SK-N-SH treated with all-trans-retinoic acid at 6 μM for 48 hours (cell line): ENCODE results near the gene GNAT2.

Experiments used
- ATAC-seq: fragments of 200-7000 bp; cut with Tn5 transposase; 3 replicates; pipeline ENCODE4 v1.9.1; 2020; ENCODE audit warnings: mild to moderate bottlenecking, moderate library complexity
- ARNTL ChIP-seq: fragments of 450-650 bp; formaldehyde crosslinking; IDR thresholded peaks from 2 replicates; pipeline ENCODE4 v1.5.0; 2020; ENCODE audit warnings: low read depth, mild to moderate bottlenecking, moderate library complexity, borderline replicate concordance
- BACH2 ChIP-seq: fragments of 250-450 bp; sonication (Bioruptor Pico); IDR thresholded peaks from 2 replicates; pipeline ENCODE4 v1.9.0; 2021; ENCODE audit warnings: mild to moderate bottlenecking, borderline replicate concordance
- CREB5 ChIP-seq: fragments of 250-450 bp; sonication (Bioruptor Pico); IDR thresholded peaks from 2 replicates; pipeline ENCODE4 v1.5.1; 2020; ENCODE audit warnings: low read depth, mild to moderate bottlenecking, moderate library complexity
- CSDC2 ChIP-seq: fragments of 250-450 bp; sonication (Bioruptor Pico); IDR thresholded peaks from 2 replicates; pipeline ENCODE4 v1.5.0; 2020; ENCODE audit warnings: mild to moderate bottlenecking, moderate library complexity
- CSRNP3 ChIP-seq: fragments of 250-450 bp; sonication (Bioruptor Pico); IDR thresholded peaks from 2 replicates; pipeline ENCODE4 v1.5.1; 2021; ENCODE audit warnings: mild to moderate bottlenecking, moderate library complexity
- ESRRG ChIP-seq: fragments of 250-450 bp; sonication (Bioruptor Pico); IDR thresholded peaks from 2 replicates; pipeline ENCODE4 v1.6.1; 2021; ENCODE audit warnings: mild to moderate bottlenecking
- ISL1 ChIP-seq: fragments of 250-450 bp; sonication (Bioruptor Pico); IDR thresholded peaks from 2 replicates; pipeline ENCODE4 v2.1.2; 2022; ENCODE audit warnings: mild to moderate bottlenecking, moderate library complexity
- OSR1 ChIP-seq: fragments of 250-450 bp; sonication (Bioruptor Pico); IDR thresholded peaks from 2 replicates; pipeline ENCODE4 v1.8.0; 2022; ENCODE audit warnings: moderate library complexity, mild to moderate bottlenecking, inconsistent platforms
- PATZ1 ChIP-seq: fragments of 250-450 bp; sonication (Bioruptor Pico); IDR thresholded peaks from 2 replicates; pipeline ENCODE4 v1.8.0; 2020; ENCODE audit warnings: mild to moderate bottlenecking, moderate library complexity, borderline replicate concordance
- POU6F1 ChIP-seq: fragments of 250-450 bp; sonication (Bioruptor Pico); IDR thresholded peaks from 2 replicates; pipeline ENCODE4 v1.8.0; 2021; ENCODE audit warnings: low read depth, mild to moderate bottlenecking, moderate library complexity, borderline replicate concordance
- PPARA ChIP-seq: fragments of 250-450 bp; sonication (Bioruptor Pico); IDR thresholded peaks from 2 replicates; pipeline ENCODE4 v1.5.0; 2020; ENCODE audit warnings: mild to moderate bottlenecking, borderline replicate concordance
- RARB ChIP-seq: fragments of 250-450 bp; sonication (Bioruptor Pico); IDR thresholded peaks from 2 replicates; pipeline ENCODE4 v1.8.0; 2021; ENCODE audit warnings: mild to moderate bottlenecking, moderate library complexity
- SNAI2 ChIP-seq: fragments of 250-450 bp; sonication (Bioruptor Pico); IDR thresholded peaks from 2 replicates; pipeline ENCODE4 v1.5.0; 2020; ENCODE audit warnings: mild to moderate bottlenecking, moderate library complexity
- TCF4 ChIP-seq: fragments of 250-450 bp; sonication (Bioruptor Pico); IDR thresholded peaks from 2 replicates; pipeline ENCODE4 v1.8.0; 2021; ENCODE audit warnings: mild to moderate bottlenecking, moderate library complexity, borderline replicate concordance
- TOX ChIP-seq: fragments of 250-450 bp; sonication (Bioruptor Pico); IDR thresholded peaks from 2 replicates; pipeline ENCODE4 v1.8.0; 2021; ENCODE audit warnings: mild to moderate bottlenecking, moderate library complexity, borderline replicate concordance
- TSHZ2 ChIP-seq: fragments of 250-450 bp; sonication (Bioruptor Pico); IDR thresholded peaks from 2 replicates; pipeline ENCODE4 v1.5.0; 2020; ENCODE audit warnings: mild to moderate bottlenecking, moderate library complexity
- ZC3H10 ChIP-seq: fragments of 250-450 bp; sonication (Bioruptor Pico); IDR thresholded peaks from 2 replicates; pipeline ENCODE4 v1.5.1; 2021; ENCODE audit warnings: mild to moderate bottlenecking, moderate library complexity
- ZFP3 ChIP-seq: fragments of 250-450 bp; sonication (Bioruptor Pico); IDR thresholded peaks from 2 replicates; pipeline ENCODE4 v1.5.0; 2020; ENCODE audit warnings: mild to moderate bottlenecking, moderate library complexity
- ZFP30 ChIP-seq: fragments of 450-650 bp; formaldehyde crosslinking; IDR thresholded peaks from 2 replicates; pipeline ENCODE4 v1.5.0; 2022; ENCODE audit warnings: mild to moderate bottlenecking, moderate library complexity
- ZNF565 ChIP-seq: fragments of 450-650 bp; formaldehyde crosslinking; conservative IDR thresholded peaks from 2 replicates; pipeline ENCODE4 v1.5.0; 2020; ENCODE audit warnings: low read depth, mild to moderate bottlenecking, moderate library complexity
- ZNF70 ChIP-seq: fragments of 450-650 bp; formaldehyde crosslinking; IDR thresholded peaks from 2 replicates; pipeline ENCODE4 v1.5.0; 2020; ENCODE audit warnings: mild to moderate bottlenecking, moderate library complexity
- ZNF8 ChIP-seq: fragments of 450-650 bp; formaldehyde crosslinking; IDR thresholded peaks from 2 replicates; pipeline ENCODE4 v1.5.0; 2020; ENCODE audit warnings: mild to moderate bottlenecking, moderate library complexity

The GNAT2 gene

GRCh38 chr1:109637446-109637845, 18.0 kb upstream of the GNAT2 start:
- no peak for ATAC-seq
- TF ChIP-seq BACH2 (CRISPR knock-in tag) (no peak), CSDC2 (CRISPR knock-in tag) (no peak), TOX (CRISPR knock-in tag) (no peak), TCF4 (CRISPR knock-in tag) (no peak), SNAI2 (no peak), POU6F1 (no peak), CREB5 (CRISPR knock-in tag) (no peak), ISL1 (CRISPR knock-in tag) (no peak), CSRNP3 (CRISPR knock-in tag) (no peak), ZFP3 (no peak), RARB (CRISPR knock-in tag) (no peak)

GRCh38 chr1:109636201-109636952, 17.0 kb upstream of the GNAT2 start:
- TF ChIP-seq CREB5 (CRISPR knock-in tag) (no peak), ARNTL (CRISPR knock-in tag) (no peak), ZNF70 (no peak), ZNF8 (CRISPR knock-in tag) (no peak), OSR1 (CRISPR knock-in tag) (no peak), ZFP30 (no peak), ZFP3 (no peak), TOX (CRISPR knock-in tag) (no peak), RARB (CRISPR knock-in tag) (no peak), SNAI2 (no peak), CSRNP3 (CRISPR knock-in tag) (no peak), PPARA (CRISPR knock-in tag) (no peak), TCF4 (CRISPR knock-in tag) (no peak), ZNF565 (CRISPR knock-in tag) (no peak), ESRRG (CRISPR knock-in tag) (no peak), ZC3H10 (no peak), POU6F1 (no peak), ISL1 (CRISPR knock-in tag) (no peak)
- peak; percentile 66 for ATAC-seq

GRCh38 chr1:109635862-109636200, 16.4 kb upstream of the GNAT2 start:
- no peak for ATAC-seq
- TF ChIP-seq CSDC2 (CRISPR knock-in tag) (no peak), TSHZ2 (CRISPR knock-in tag) (0 out of 2 replicates have a peak, but pooled peaks have one; percentile 42), POU6F1 (no peak), ISL1 (CRISPR knock-in tag) (no peak), ESRRG (CRISPR knock-in tag) (no peak), PATZ1 (CRISPR knock-in tag) (no peak)
- TF ChIP-seq, all 23 proteins: peak for 1
